HUES6 (cell line): ENCODE data around the gene UBASH3B.

Experiments
- H3K27ac ChIP-seq: 2 replicates; pipeline ENCODE4 v1.7.0; 2013; ENCODE audit warnings: low read depth, mild to moderate bottlenecking, low read length, inconsistent platforms
- H3K27me3 ChIP-seq: 2 replicates; pipeline ENCODE4 v1.6.1; 2013; ENCODE audit warnings: low read length; ENCODE audit not compliant: control insufficient read depth, insufficient read depth
- H3K36me3 ChIP-seq: 2 replicates; pipeline ENCODE4 v1.6.1; 2013; ENCODE audit warnings: low read length; ENCODE audit not compliant: control insufficient read depth, insufficient read depth
- H3K4me1 ChIP-seq: 2 replicates; pipeline ENCODE4 v1.6.1; 2013; ENCODE audit warnings: low read length; ENCODE audit not compliant: control insufficient read depth, insufficient read depth
- H3K4me3 ChIP-seq: 2 replicates; pipeline ENCODE4 v1.5.1; 2013; ENCODE audit warnings: low read depth, low read length
- H3K9ac ChIP-seq: one replicate; pipeline ENCODE4 v1.6.1; 2013; ENCODE audit warnings: mild to moderate bottlenecking, low read length
- H3K9me3 ChIP-seq: 2 replicates; pipeline ENCODE4 v1.6.1; 2013; ENCODE audit warnings: low read depth, low read length; ENCODE audit not compliant: control insufficient read depth, insufficient read depth

UBASH3B gene

GRCh38 chr11:122758339-122758738, 102.8 kb downstream of the UBASH3B start:
- Histone ChIP-seq H3K9me3 (no peaks in the 10 kb centered on the region), H3K4me3 (no peak overlapping the region), H3K27me3 (no peaks in the 10 kb centered on the region), H3K9ac (no peak overlapping the region), H3K4me1 (peaks cover 4% of the 10 kb centered on the region; the same call in 1 of the 2 replicates), H3K36me3 (no peaks in the 10 kb centered on the region), H3K27ac (no peak overlapping the region)

GRCh38 chr11:122758974-122759373, 103.5 kb downstream of the UBASH3B start:
- no peak overlapping the region for H3K9ac ChIP-seq
- H3K4me1 ChIP-seq, result peaks cover 4% of the 10 kb centered on the region; the same call in 1 of the 2 replicates
- no peak overlapping the region for H3K27ac ChIP-seq
- no peaks in the 10 kb centered on the region for H3K27me3 ChIP-seq
- no peaks in the 10 kb centered on the region for H3K9me3 ChIP-seq
- no peak overlapping the region for H3K4me3 ChIP-seq
- no peaks in the 10 kb centered on the region for H3K36me3 ChIP-seq

DNA sequence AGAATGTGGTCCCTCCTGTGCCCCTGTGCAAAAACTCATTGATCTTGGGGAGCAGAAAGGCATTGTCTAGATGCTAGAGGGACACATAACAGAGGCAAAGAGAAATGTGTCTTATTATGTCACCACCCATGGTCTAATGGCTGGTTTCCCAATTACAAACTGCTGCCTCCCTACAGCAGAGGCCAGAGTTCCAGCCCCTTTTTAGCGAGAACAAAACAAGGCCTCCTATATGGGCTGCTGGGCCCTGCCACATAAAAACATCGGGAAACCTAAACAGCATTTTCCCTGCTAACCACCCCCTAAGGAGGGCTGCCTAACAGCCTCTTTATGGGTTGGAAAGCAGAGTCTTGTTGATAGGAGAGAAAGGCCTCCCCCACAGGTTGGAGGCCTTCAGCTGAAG, 107.6 kb downstream of the UBASH3B start:
- no peak overlapping the region for H3K9ac ChIP-seq
- H3K4me3 ChIP-seq, result no peak overlapping the region
- no peaks in the 10 kb centered on the region for H3K27me3 ChIP-seq
- H3K27ac ChIP-seq, result no peak overlapping the region
- no peaks in the 10 kb centered on the region for H3K36me3 ChIP-seq
- no peaks in the 10 kb centered on the region for H3K9me3 ChIP-seq
- H3K4me1 ChIP-seq, result no peaks in the 10 kb centered on the region

DNA sequence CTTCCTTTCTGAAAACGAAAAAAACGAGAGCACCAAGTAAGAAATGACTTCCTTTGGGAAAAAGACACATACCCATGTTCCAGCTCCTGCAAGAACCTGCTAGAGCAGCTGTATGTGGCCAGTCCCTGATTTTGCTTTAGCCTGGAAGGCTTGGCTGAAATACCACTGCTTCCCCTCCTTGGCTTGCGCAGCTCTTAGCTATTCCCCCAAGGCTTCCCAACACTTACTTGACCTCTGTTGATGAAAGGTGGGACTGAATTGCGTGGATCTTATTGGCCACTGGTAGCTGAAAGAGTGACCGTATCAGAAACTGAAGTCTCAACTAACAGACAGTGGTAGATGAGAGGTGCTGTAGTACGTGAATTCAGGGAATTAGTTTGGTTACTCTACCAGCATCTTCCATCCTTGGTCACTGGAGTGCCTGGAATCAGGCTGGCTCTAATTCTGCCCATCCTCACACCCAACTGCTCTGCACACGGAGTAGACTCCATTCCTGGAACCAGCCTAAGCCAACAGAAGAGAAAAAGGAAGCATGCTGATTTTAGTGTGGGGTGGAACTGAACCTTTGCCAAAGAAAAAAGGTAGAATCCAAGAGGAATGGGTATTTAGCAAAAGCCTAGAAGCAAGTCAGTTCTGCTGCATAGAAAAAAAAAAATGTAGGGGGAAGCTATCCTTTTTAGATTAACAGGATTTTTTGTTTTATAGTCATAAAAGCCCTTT, 109.0 kb downstream of the UBASH3B start:
- H3K9ac ChIP-seq, result no peak overlapping the region
- H3K9me3 ChIP-seq, result no peaks in the 10 kb centered on the region
- no peak overlapping the region for H3K27ac ChIP-seq
- no peaks in the 10 kb centered on the region for H3K27me3 ChIP-seq
- H3K4me1 ChIP-seq, result no peaks in the 10 kb centered on the region
- H3K36me3 ChIP-seq, result no peaks in the 10 kb centered on the region
- H3K4me3 ChIP-seq, result no peak overlapping the region

- Histone ChIP-seq H3K9ac (no peak overlapping the region), H3K27me3 (no peaks in the 10 kb centered on the region), H3K36me3 (no peaks in the 10 kb centered on the region), H3K4me3 (no peak overlapping the region), H3K4me1 (no peaks in the 10 kb centered on the region), H3K9me3 (no peaks in the 10 kb centered on the region), H3K27ac (no peak overlapping the region)
Measured at GRCh38 chr11:122765487-122766131, 110.1 kb downstream of the UBASH3B start.

DNA sequence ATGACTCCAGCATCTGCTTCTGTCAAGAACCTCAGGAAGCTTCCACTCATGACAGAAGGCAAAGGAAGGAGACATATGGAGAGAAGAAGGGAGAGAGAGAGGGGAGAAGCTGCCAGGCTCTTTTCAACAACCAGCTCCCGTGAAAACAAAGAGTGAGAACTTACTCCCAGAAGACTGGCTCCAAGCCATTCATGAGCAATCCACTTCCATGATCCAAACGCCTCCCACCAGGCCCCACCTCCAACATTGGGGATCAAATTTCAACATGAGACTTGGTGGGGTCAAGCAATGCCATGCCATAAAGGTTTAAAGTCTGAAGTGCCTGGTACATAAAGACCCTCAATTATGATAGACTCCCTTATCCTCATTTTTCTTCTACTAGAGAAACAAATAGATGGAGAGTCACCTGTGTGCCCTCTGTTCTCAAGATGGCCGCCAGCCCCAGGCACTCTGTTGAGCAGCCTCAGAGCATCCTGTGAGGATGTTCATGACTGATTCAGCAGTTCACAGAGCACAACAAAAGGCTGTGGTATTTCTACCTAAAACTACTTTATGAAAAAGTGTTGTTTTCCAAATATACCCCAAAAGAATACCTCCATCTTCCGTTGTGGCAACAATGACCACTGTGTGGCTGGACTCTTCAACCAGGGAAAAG, 113.7 kb downstream of the UBASH3B start:
- Histone ChIP-seq H3K9me3 (no peaks in the 10 kb centered on the region), H3K4me3 (no peak overlapping the region), H3K4me1 (no peaks in the 10 kb centered on the region), H3K9ac (no peak overlapping the region), H3K27ac (no peak overlapping the region), H3K27me3 (no peaks in the 10 kb centered on the region), H3K36me3 (no peaks in the 10 kb centered on the region)

DNA sequence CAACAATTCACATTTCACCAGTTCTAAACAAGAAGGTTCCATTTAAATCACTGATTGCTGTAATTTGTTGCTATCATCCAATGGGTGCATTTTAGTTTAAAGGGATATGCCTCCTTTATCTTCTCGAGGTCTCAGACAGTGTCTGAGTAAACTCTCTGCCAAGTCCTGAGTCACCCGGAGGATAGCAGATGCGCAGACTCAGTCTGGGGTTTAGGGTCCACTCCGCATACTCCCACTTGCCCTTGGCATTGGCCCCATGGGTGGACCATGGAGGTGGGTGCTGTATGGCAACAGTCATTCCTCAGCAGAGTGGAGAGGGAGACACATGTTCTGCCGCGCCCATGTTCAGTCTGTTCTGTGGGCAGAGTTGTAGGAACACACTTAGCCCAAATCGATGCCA, 117.4 kb downstream of the UBASH3B start:
- Histone ChIP-seq H3K36me3 (no peaks in the 10 kb centered on the region), H3K9me3 (no peaks in the 10 kb centered on the region), H3K27me3 (no peaks in the 10 kb centered on the region), H3K4me3 (no peak overlapping the region), H3K27ac (no peak overlapping the region), H3K4me1 (no peaks in the 10 kb centered on the region), H3K9ac (no peak overlapping the region)

DNA sequence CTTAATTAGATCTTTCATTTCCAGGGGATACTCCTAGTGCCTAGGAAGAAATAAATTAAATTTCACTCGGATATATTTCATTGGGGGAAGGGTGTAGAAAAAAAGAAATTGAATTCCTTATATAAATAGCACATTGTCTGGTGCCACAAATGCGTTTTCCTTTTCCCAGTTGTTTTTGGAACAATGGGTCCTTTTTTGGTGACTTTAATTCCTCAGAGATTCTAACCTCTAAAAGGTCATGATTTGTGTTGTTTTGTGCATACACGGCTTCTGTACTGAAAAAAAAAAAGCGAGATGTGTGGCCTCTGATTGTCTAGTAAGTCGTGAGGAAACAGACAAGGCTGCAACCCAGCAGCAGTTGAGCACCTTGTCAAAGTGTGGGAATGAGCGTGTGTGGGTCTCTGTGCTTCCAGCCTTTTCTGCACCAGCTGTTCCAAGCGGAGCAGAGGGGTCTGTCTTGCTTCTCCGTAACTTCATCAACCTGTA, 118.3 kb downstream of the UBASH3B start:
- no peaks in the 10 kb centered on the region for H3K27me3 ChIP-seq
- H3K36me3 ChIP-seq, result no peaks in the 10 kb centered on the region

GRCh38 chr11:122775675-122776271, 120.3 kb downstream of the UBASH3B start:
- Histone ChIP-seq H3K4me3 (no peak overlapping the region), H3K27ac (no peak overlapping the region), H3K9ac (no peak overlapping the region), H3K9me3 (no peaks in the 10 kb centered on the region), H3K4me1 (no peaks in the 10 kb centered on the region; the same call in 1 of the 2 replicates), H3K36me3 (no peaks in the 10 kb centered on the region), H3K27me3 (no peaks in the 10 kb centered on the region)

More for the DNA sequence above, 118.3 kb downstream of the UBASH3B start:
- Histone ChIP-seq H3K27ac (no peak overlapping the region), H3K4me1 (no peaks in the 10 kb centered on the region), H3K9me3 (no peaks in the 10 kb centered on the region), H3K9ac (no peak overlapping the region), H3K4me3 (no peak overlapping the region)

DNA sequence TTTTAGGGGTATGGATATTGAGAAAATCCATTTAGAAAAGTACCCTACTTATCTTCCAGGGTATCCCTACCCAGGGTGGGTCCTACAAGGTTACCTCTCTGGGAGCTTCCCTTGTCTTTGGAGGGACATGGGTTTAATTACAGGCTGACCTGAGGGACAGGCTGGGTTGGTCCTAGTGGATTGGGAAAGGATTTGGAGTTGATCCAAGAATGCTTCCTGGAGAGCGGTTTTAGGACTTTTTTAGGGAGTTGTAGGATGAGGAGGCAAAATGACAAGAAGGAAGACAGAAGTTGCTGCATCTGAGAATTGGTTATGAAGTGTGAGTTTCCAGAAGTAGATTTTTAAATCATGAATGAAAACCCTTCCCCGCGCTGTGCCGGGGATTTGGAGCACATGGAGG, 121.0 kb downstream of the UBASH3B start:
- Histone ChIP-seq H3K27me3 (no peaks in the 10 kb centered on the region), H3K4me1 (peaks cover 5% of the 10 kb centered on the region; the same call in 1 of the 2 replicates), H3K4me3 (no peak overlapping the region), H3K9me3 (no peaks in the 10 kb centered on the region), H3K36me3 (no peaks in the 10 kb centered on the region), H3K27ac (no peak overlapping the region), H3K9ac (no peak overlapping the region)

DNA sequence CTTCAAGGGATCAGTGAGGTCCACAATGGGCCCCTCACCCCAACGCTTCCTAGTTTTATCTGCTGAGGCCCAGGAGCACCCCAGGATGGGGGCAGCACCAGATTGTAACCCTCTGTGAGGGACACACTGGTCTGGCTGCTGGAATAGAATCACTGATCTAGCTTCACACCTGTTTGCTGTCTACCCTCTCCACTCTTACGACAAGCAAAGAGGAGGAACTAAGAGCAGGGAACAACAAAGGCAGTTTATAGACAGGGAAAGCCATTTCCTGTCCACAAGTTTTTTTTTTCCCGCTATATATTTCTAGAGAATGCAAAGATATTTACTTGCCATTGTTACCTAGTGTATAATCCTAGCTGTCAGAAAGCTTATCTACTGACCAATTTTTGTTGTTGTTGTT, 121.8 kb downstream of the UBASH3B start:
- peaks cover 5% of the 10 kb centered on the region; the same call in 1 of the 2 replicates for H3K4me1 ChIP-seq
- no peak overlapping the region for H3K27ac ChIP-seq
- H3K9me3 ChIP-seq, result no peaks in the 10 kb centered on the region
- no peaks in the 10 kb centered on the region for H3K36me3 ChIP-seq
- H3K4me3 ChIP-seq, result no peak overlapping the region
- no peaks in the 10 kb centered on the region for H3K27me3 ChIP-seq
- H3K9ac ChIP-seq, result no peak overlapping the region
